Peyer's patch (tissue), 4 donors: ENCODE data around the gene GABBR2. TPM values are rescaled to one million over a fixed set of nuclear protein-coding genes. Genes with fewer than 3 reads are reported as not detected.
"Not testable (repeated sequence)": the region's sequence is repeated elsewhere in the genome, so short reads cannot be mapped to it uniquely, and the experiment has no call there.

ENCODE experiments used
- DNase-seq, 3 donors: peaks; one replicate each; pipeline ENCODE4 v3.0.0-alpha.2; 2017 to 2019
- H3K27ac ChIP-seq, 4 donors: fragments of 200-600 bp; sonication (generic); one replicate each; pipeline ENCODE4 v1.5.1; 2016 to 2019
- H3K27me3 ChIP-seq, 2 donors: fragments of 200-600 bp; sonication (generic); one replicate each; pipeline ENCODE4 v1.5.1; 2019
- H3K36me3 ChIP-seq, 3 donors: fragments of 200-600 bp; sonication (generic); one replicate each; pipeline ENCODE4 v1.5.1; 2016 to 2019
- H3K4me1 ChIP-seq, 4 donors: fragments of 200-600 bp; sonication (generic); one replicate each; pipeline ENCODE4 v1.5.1; 2016 to 2019
- H3K4me3 ChIP-seq, 4 donors: fragments of 200-600 bp; sonication (generic); 1 replicate in 3 of 4; 2 replicates in 1 of 4; pipeline ENCODE4 v1.5.1; 2016 to 2019; ENCODE audit warnings: mild to moderate bottlenecking in 1 of 4
- H3K9me3 ChIP-seq, 4 donors: fragments of 200-600 bp; sonication (generic); one replicate each; pipeline ENCODE4 v1.5.1; 2016 to 2019; ENCODE audit warnings: mild to moderate bottlenecking in 1 of 4
- CTCF ChIP-seq, 6 experiments: fragments of 450-650 bp in 4 of 6; fragments of 200-600 bp in 2 of 6; sonication (generic) in 1 of 6; IDR thresholded peaks; one replicate each; pipeline ENCODE4 v1.5.1; 2017 to 2019; ENCODE audit warnings: antibody characterized with exemption in 6 of 6, mild to moderate bottlenecking in 3 of 6, moderate library complexity in 1 of 6
- POLR2A ChIP-seq, 2 donors: fragments of 450-650 bp; IDR thresholded peaks; one replicate each; pipeline ENCODE4 v1.5.1; 2017; ENCODE audit warnings: antibody characterized with exemption in 2 of 2, mild to moderate bottlenecking in 2 of 2, moderate library complexity in 2 of 2
- total RNA-seq, 4 donors: library from RNA; depleted of rRNA; stranded (reverse); fragments of >200 nt; gene quantifications; one replicate each; pipeline ENCODE4 v1.1.0, GENCODE V29; 2016

Gene GABBR2
- total RNA-seq, 4 donors from 2014 or later = not detected

- no peak overlapping the region for H3K27ac ChIP-seq
- no peaks in the 10 kb centered on the region for H3K36me3 ChIP-seq
- DNase-seq = no peak
Observed at GRCh38 chr9:98516897-98517503, 191.7 kb downstream of the GABBR2 start.

GRCh38 chr9:98516205-98516896 lies 192.4 kb downstream of the GABBR2 start:
- no peak overlapping the region for H3K27ac ChIP-seq
- no peaks in the 10 kb centered on the region for H3K4me1 ChIP-seq
- H3K4me3 ChIP-seq = no peak overlapping the region
- no peaks in the 10 kb centered on the region for H3K27me3 ChIP-seq
- TF ChIP-seq POLR2A (IDR thresholded peaks at IDR 0.05) (no peak), CTCF (IDR thresholded peaks at IDR 0.05) (no peak)
- no peak for DNase-seq
- H3K36me3 ChIP-seq = no peaks in the 10 kb centered on the region
- no peaks in the 10 kb centered on the region for H3K9me3 ChIP-seq

More at GRCh38 chr9:98516897-98517503, 191.7 kb downstream of the GABBR2 start:
- no peaks in the 10 kb centered on the region for H3K4me1 ChIP-seq
- no peak overlapping the region for H3K4me3 ChIP-seq
- no peaks in the 10 kb centered on the region for H3K9me3 ChIP-seq
- H3K27me3 ChIP-seq = no peaks in the 10 kb centered on the region
- TF ChIP-seq POLR2A (IDR thresholded peaks at IDR 0.05) (no peak), CTCF (IDR thresholded peaks at IDR 0.05) (no peak)

GRCh38 chr9:98515506-98516204 lies 193.1 kb downstream of the GABBR2 start:
- H3K36me3 ChIP-seq = no peaks in the 10 kb centered on the region
- no peak for TF ChIP-seq CTCF (IDR thresholded peaks at IDR 0.05)
- TF ChIP-seq POLR2A (IDR thresholded peaks at IDR 0.05) = no peak
- no peaks in the 10 kb centered on the region for H3K9me3 ChIP-seq
- H3K4me1 ChIP-seq = no peaks in the 10 kb centered on the region
- no peak overlapping the region for H3K4me3 ChIP-seq
- H3K27ac ChIP-seq = no peak overlapping the region
- H3K27me3 ChIP-seq = no peaks in the 10 kb centered on the region
- no peak for DNase-seq

- no peak overlapping the region for H3K4me3 ChIP-seq
- TF ChIP-seq CTCF (IDR thresholded peaks at IDR 0.05) = no peak
- TF ChIP-seq POLR2A (IDR thresholded peaks at IDR 0.05) = no peak
- H3K9me3 ChIP-seq = no peaks in the 10 kb centered on the region
- no peak overlapping the region for H3K27ac ChIP-seq
- no peaks in the 10 kb centered on the region for H3K4me1 ChIP-seq
- DNase-seq = no peak
- H3K36me3 ChIP-seq = no peaks in the 10 kb centered on the region
- H3K27me3 ChIP-seq = no peaks in the 10 kb centered on the region
Observed at GRCh38 chr9:98514841-98515240, 193.9 kb downstream of the GABBR2 start.

- H3K4me1 ChIP-seq, H3K9me3 ChIP-seq, H3K36me3 ChIP-seq, DNase-seq, H3K4me3 ChIP-seq, H3K27me3 ChIP-seq, H3K27ac ChIP-seq: not testable (repeated sequence)
Observed at GRCh38 chr9:98508217-98508919, 200.4 kb downstream of the GABBR2 start.
